Osteoblast (primary cell): Measurements from ENCODE around the gene ST6GALNAC2. TPM values are rescaled to one million over a fixed set of nuclear protein-coding genes. Genes with fewer than 3 reads are reported as not detected.
A peak's percentile ranks its signal among the peaks of the same experiment; 100 is the strongest.

ENCODE experiments used
- DNase-seq: peaks from one replicate; pipeline ENCODE4 v3.0.0; 2011; ENCODE audit warnings: low spot score, mixed read lengths; ENCODE audit not compliant: insufficient read length; ENCODE audit errors: missing footprints
- H2AFZ ChIP-seq: 2 replicates; pipeline ENCODE4 v1.6.0; 2011; ENCODE audit warnings: mild to moderate bottlenecking, low read length
- H3K27ac ChIP-seq: 2 replicates; pipeline ENCODE4 v1.5.1; 2011; ENCODE audit warnings: mild to moderate bottlenecking, low read depth, low read length, moderate library complexity
- H3K27me3 ChIP-seq: 2 replicates; pipeline ENCODE4 v1.6.0; 2012; ENCODE audit warnings: mild to moderate bottlenecking, control low read depth, inconsistent platforms, low read length, moderate library complexity; ENCODE audit not compliant: insufficient read depth
- H3K36me3 ChIP-seq: 2 replicates; pipeline ENCODE4 v1.5.1; 2011; ENCODE audit warnings: mild to moderate bottlenecking, low read length, control low read depth, moderate library complexity; ENCODE audit not compliant: insufficient read depth
- H3K4me1 ChIP-seq: 2 replicates; pipeline ENCODE4 v1.5.1; 2011; ENCODE audit warnings: mild to moderate bottlenecking, low read length, control low read depth, moderate library complexity; ENCODE audit not compliant: insufficient read depth
- H3K4me2 ChIP-seq: 2 replicates; pipeline ENCODE4 v1.6.0; 2011; ENCODE audit warnings: mild to moderate bottlenecking, low read length; ENCODE audit not compliant: insufficient read depth
- H3K4me3 ChIP-seq: fragments of 200-600 bp; sonication (generic); 3 replicates; pipeline ENCODE4 v1.5.1; 2012; ENCODE audit warnings: mild to moderate bottlenecking, low read length, inconsistent platforms; ENCODE audit not compliant: insufficient read depth
- H3K79me2 ChIP-seq: 2 replicates; pipeline ENCODE4 v1.6.0; 2012; ENCODE audit warnings: mild to moderate bottlenecking, low read length, control low read depth, inconsistent platforms; ENCODE audit not compliant: insufficient read depth
- H3K9me3 ChIP-seq: 2 replicates; pipeline ENCODE4 v1.5.1; 2011; ENCODE audit warnings: low read depth, low read length, control low read depth
- H4K20me1 ChIP-seq: 2 replicates; pipeline ENCODE4 v1.6.0; 2012; ENCODE audit warnings: mild to moderate bottlenecking, low read length, control low read depth; ENCODE audit not compliant: insufficient read depth
- total RNA-seq: library from RNA; depleted of rRNA; stranded (reverse); fragments of >200 nt; gene quantifications from 2 replicates; pipeline ENCODE4 v1.2.3, GENCODE V29; 2012
- TF ChIP-seq, protein P1 (sequence below): IDR thresholded peaks from 2 replicates; pipeline ENCODE4 v1.5.1; 2011; ENCODE audit warnings: mild to moderate bottlenecking, low read depth, low read length, moderate library complexity; ENCODE audit errors: extremely low read depth

ST6GALNAC2 gene
- total RNA-seq, 1 donor, result 0.36 TPM

DNA sequence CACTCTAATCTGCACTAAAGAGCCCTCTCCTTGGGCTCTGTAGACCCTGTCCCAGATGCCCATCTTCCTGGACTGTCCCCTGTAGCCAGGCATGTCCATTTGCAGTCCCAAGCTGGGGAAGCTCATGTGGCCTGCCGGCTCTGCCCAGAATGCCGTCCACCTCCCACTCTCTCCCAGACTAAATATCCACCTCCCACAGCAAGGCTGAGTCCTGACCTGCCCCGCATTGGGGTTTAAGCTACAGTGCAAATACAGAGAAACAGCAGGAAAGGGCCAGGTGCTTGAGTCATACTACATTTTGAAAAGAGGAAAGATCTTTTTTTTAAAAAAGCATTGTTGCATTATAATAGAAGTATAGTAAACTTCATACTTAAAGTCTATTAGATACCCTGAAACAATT, 3.0 kb downstream of the ST6GALNAC2 start:
- H3K36me3 ChIP-seq, result no peaks in the 10 kb centered on the region
- H4K20me1 ChIP-seq, result no peaks in the 10 kb centered on the region
- H3K79me2 ChIP-seq, result no peaks in the 10 kb centered on the region
- no peak overlapping the region for H3K4me2 ChIP-seq
- TF ChIP-seq, protein P1, sequence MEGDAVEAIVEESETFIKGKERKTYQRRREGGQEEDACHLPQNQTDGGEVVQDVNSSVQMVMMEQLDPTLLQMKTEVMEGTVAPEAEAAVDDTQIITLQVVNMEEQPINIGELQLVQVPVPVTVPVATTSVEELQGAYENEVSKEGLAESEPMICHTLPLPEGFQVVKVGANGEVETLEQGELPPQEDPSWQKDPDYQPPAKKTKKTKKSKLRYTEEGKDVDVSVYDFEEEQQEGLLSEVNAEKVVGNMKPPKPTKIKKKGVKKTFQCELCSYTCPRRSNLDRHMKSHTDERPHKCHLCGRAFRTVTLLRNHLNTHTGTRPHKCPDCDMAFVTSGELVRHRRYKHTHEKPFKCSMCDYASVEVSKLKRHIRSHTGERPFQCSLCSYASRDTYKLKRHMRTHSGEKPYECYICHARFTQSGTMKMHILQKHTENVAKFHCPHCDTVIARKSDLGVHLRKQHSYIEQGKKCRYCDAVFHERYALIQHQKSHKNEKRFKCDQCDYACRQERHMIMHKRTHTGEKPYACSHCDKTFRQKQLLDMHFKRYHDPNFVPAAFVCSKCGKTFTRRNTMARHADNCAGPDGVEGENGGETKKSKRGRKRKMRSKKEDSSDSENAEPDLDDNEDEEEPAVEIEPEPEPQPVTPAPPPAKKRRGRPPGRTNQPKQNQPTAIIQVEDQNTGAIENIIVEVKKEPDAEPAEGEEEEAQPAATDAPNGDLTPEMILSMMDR, result no peak
- H3K9me3 ChIP-seq, result no peaks in the 10 kb centered on the region
- no peak overlapping the region for H3K27ac ChIP-seq
- H3K27me3 ChIP-seq, result peaks cover 36% of the 10 kb centered on the region
- H3K4me1 ChIP-seq, result no peaks in the 10 kb centered on the region
- H3K4me3 ChIP-seq, result no peak overlapping the region
- H2AFZ ChIP-seq, result no peak overlapping the region
- peak; percentile 41 for DNase-seq

DNA sequence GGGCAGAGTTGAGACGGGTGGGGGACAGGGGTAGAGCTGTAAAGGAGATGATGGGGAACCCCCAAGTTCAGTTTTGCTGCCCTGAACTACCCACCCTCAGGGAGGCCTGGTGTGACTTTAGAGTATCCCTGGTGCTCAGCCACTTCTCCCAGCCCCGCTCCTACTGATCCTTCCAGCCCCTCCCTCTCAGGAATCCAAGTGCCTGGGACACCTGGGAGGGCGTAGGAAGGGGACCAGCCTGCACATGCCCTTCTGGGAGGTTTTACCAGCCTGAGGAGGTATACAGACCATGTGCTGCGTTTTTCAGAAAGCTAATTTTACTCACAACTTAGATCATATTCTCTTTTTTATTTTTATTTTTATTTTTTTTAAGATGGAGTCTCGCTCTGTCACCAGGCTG, 4.1 kb downstream of the ST6GALNAC2 start:
- H2AFZ ChIP-seq, result no peak overlapping the region
- H3K4me2 ChIP-seq, result no peak overlapping the region
- H3K27ac ChIP-seq, result no peak overlapping the region
- DNase-seq, result peak; percentile 25
- no peaks in the 10 kb centered on the region for H3K4me1 ChIP-seq
- no peaks in the 10 kb centered on the region for H3K79me2 ChIP-seq
- H3K36me3 ChIP-seq, result no peaks in the 10 kb centered on the region
- H3K9me3 ChIP-seq, result no peaks in the 10 kb centered on the region
- no peaks in the 10 kb centered on the region for H4K20me1 ChIP-seq
- H3K4me3 ChIP-seq, result no peak overlapping the region
- peaks cover 27% of the 10 kb centered on the region for H3K27me3 ChIP-seq
- TF ChIP-seq, protein P1, result no peak

DNA sequence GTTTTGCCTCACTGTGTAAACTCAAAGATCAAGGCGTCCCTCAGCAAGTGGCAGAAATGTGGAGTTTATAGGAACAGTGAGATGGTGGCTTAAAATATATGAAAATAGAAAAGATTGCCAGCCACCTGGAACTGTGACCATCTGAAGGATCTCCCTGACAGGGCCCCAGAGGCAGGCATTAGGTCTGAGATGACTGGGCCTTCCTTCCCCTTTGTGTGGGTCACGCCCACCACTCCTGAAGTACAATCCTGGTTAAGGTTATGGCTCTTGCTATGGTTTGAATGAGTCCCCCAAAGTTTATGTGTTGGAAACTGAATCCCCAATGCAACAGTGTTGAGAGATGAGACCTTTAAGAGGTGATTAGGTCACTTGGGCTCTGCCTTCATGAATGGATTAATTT, 6.4 kb downstream of the ST6GALNAC2 start:
- DNase-seq, result no peak
- Histone ChIP-seq H3K79me2 (no peaks in the 10 kb centered on the region), H3K27ac (no peak overlapping the region), H3K4me3 (no peak overlapping the region), H4K20me1 (no peaks in the 10 kb centered on the region), H3K9me3 (no peaks in the 10 kb centered on the region), H3K36me3 (no peaks in the 10 kb centered on the region), H2AFZ (no peak overlapping the region), H3K27me3 (peaks cover 7% of the 10 kb centered on the region), H3K4me2 (no peak overlapping the region), H3K4me1 (no peaks in the 10 kb centered on the region)
- TF ChIP-seq, protein P1, result no peak

DNA sequence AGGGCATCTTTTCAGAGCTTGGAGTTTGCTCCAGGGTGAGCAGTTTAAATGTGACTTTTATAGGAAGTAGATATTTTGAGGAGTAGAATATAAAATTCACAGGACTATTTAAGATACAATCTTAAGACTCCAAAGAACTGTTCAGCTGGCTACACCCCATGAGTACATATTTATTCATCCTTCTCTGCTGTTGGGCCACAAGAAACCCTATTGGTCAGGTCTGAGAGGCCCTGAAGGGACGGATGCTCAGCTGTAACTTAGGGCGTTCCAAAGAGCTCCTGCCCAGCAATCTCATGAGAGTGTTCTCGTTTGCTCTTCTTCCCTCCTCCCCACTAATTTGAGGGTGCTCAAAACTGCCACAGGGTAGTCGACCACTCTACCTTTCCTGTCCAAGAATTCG, 7.3 kb downstream of the ST6GALNAC2 start:
- Histone ChIP-seq H3K4me3 (no peak overlapping the region), H3K4me2 (no peak overlapping the region), H3K4me1 (no peaks in the 10 kb centered on the region), H4K20me1 (no peaks in the 10 kb centered on the region), H3K79me2 (no peaks in the 10 kb centered on the region), H3K27me3 (peaks cover under 1% of the 10 kb centered on the region), H3K36me3 (no peaks in the 10 kb centered on the region), H2AFZ (no peak overlapping the region), H3K9me3 (no peaks in the 10 kb centered on the region), H3K27ac (no peak overlapping the region)
- TF ChIP-seq, protein P1, result no peak
- DNase-seq, result peak; percentile 61
